ENCODE results near the gene NOL12. TPM values are rescaled to one million over a fixed set of nuclear protein-coding genes. Genes with fewer than 3 reads are reported as not detected.

Gene NOL12, protein sequence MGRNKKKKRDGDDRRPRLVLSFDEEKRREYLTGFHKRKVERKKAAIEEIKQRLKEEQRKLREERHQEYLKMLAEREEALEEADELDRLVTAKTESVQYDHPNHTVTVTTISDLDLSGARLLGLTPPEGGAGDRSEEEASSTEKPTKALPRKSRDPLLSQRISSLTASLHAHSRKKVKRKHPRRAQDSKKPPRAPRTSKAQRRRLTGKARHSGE
- polyA plus RNA-seq (2013, experiment 1 of 2): 26.8 TPM
- polyA plus RNA-seq (2013, experiment 2 of 2): 27.2 TPM

DNA sequence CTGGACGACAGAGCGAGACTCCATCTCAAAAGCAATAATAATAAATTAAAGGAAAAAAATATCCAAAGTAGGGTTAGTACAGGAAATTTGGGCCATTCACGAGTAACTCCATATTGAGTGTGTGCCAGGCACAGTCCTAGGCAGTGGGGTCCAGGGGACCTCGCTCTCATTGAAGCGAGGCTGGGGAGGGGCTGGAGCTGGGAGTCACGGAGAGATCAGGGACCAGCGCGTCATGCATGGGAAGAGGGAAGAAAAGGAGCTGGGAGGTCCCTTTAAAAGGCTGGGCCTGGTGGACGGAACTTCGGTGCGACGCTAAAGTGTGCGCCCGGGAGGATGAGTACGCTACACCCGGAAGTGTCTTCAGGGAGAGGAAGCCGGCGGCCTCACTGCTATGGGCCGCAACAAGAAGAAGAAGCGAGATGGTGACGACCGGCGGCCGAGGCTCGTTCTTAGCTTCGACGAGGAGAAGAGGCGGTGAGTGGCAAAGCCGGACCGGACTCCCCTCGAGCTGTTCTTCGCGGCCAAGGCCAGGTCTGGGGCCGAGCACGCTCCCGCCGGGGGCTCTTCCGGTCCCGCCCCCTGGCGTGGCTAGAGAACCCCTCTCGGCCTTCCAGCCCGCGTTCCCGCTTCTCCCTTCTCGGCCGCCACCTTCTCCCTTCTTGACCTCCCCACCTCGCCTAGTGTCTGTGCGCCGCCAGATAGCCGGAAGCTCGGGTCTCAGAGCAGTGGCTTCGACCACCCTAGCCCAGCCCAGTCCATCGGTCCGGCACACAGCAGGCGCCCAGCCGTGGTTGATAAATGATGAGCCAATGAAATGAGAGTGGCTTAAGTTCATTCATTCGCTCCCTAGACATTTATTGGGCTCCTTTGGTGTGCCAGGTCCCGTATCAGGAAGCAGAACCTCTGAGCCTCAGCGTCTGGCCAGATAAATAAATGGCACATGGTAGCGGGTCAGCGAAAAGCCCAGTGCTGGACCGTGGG, at the start of gene NOL12:
Gene NOL12, plus strand, starts transcription at position 342 of the 981 bp plus-strand sequence. Its CDS starts 50 bp downstream, at position 392.
- Histone ChIP-seq H3K9ac (ENCODE audit: low read depth, low read length) (peak within 1 kb of the TSS; percentile 92), H3K36me3 (ENCODE audit: insufficient read depth, low read length) (peaks cover 29% of the 10 kb centered on the region), H3K27me3 (ENCODE audit: insufficient read depth, low read length) (no peaks in the 10 kb centered on the region), H3K27ac (ENCODE audit: low read depth, low read length) (peak within 1 kb of the TSS; percentile 91), H3K4me1 (ENCODE audit: insufficient read depth, low read length) (no peaks in the 10 kb centered on the region), H3K9me3 (ENCODE audit: insufficient read depth, low read depth, low read length) (no peaks in the 10 kb centered on the region), H3K4me3 (ENCODE audit: low read length) (peak within 1 kb of the TSS; percentile 98)
- 2% methylated on average over 60 of the region's 62 CpGs for WGBS

DNA sequence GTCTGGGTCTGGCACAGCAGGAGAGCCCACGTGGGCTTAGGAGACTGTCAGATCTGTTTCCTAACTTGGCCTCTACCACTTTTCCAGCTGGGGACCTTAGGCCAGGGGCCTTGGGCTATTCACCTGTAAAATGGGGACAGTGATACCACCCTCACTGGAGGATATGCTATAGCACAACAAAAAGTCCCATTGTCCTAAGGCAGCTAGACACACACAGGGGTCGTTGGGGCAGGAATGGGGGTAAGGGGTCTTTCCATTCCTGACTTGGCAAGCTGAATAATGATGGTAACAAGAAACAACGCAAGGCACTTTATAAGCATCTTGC, 49.2 kb upstream of the NOL12 start:
- peaks cover 42% of the 10 kb centered on the region for H3K4me1 ChIP-seq (ENCODE audit: insufficient read depth, low read length)
- no peaks in the 10 kb centered on the region for H3K9me3 ChIP-seq (ENCODE audit: insufficient read depth, low read depth, low read length)
- no peak overlapping the region for H3K9ac ChIP-seq (ENCODE audit: low read depth, low read length)
- peaks cover 6% of the 10 kb centered on the region for H3K36me3 ChIP-seq (ENCODE audit: insufficient read depth, low read length)
- WGBS: 46% methylated on average over 2 of the region's 3 CpGs
- H3K27me3 ChIP-seq (ENCODE audit: insufficient read depth, low read length): no peaks in the 10 kb centered on the region
- no peak overlapping the region for H3K4me3 ChIP-seq (ENCODE audit: low read length)
- H3K27ac ChIP-seq (ENCODE audit: low read depth, low read length): no peak overlapping the region

DNA sequence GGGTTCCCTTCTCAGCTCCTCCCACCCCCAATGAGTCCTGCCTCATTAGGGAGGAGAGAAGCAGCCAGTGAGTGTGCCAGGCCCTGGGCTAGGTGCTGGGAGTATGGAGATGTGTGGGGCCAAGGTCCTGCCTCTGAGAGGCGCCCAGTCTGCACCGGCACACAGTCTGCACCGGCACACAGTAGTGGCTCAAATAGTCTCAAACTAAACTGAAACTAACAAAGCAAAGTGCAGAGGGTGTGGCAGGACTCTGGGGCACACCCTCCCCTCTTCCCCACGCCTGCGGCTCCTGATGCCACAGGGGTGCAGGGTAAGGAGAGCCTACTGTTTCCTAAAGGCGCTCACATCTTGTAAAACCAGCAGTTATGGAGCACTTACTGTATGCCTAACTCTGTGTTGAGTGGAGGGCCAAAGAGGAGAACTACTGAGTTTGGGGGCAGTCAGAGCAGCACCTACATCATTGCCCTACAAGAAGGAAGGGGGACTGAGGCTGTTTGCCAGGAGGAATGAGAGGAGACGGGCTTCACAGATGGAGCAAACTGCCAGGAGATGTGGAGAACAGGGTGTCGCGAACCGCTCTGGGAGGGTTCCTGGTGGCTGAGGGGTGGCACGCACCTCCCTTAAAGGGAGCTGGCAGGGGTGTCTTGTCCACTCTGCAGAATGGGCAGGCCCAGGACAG, 47.6 kb upstream of the NOL12 start:
- Histone ChIP-seq H3K4me3 (ENCODE audit: low read length) (peak overlapping the region; percentile 64), H3K9ac (ENCODE audit: low read depth, low read length) (no peak overlapping the region), H3K4me1 (ENCODE audit: insufficient read depth, low read length) (peaks cover 34% of the 10 kb centered on the region), H3K9me3 (ENCODE audit: insufficient read depth, low read depth, low read length) (no peaks in the 10 kb centered on the region), H3K27ac (ENCODE audit: low read depth, low read length) (peak overlapping the region; percentile 63; the same call in 1 of the 2 replicates), H3K36me3 (ENCODE audit: insufficient read depth, low read length) (peaks cover 18% of the 10 kb centered on the region), H3K27me3 (ENCODE audit: insufficient read depth, low read length) (no peaks in the 10 kb centered on the region)
- 80% methylated on average over 11 of the region's 11 CpGs for WGBS

DNA sequence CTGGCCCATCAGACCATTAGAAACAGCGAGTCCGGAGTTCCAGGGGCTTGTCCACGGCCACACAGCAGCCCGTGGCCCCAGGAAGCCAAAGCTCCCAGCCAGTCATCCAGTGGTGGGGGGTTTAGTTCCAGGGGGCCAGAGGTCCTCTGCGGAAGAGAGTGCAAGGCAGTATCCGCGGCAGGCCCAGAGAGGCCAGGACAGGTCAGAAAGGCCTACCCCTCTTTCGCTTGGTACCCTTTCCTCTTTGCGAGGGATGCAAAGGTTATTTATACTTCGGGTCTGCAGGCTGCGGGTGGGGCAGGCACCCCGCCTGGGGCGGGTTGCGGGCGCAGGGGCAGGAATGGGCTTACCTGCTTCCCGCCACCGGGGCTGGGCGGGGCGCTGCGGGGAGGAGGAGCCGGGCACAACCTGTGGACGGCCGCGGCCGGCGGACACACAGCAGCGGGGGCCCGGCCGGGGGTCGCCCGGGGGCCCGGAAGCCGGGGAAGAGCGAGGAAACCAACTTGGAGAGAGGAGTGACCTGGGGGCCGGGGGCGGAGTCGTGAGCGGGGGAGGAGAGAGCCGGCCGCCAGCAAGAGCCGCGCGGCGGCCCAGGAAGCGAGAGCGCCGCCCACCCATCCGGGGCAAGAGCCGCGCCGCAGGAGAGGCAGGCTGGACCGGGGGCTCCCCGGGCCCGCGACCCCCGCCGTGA, 46.9 kb upstream of the NOL12 start, which contains the start of gene SH3BP1:
Gene SH3BP1, plus strand, starts transcription at position 600 of the 691 bp plus-strand sequence. CDS start 119 bp downstream, outside the sequence.
- Histone ChIP-seq H3K4me1 (ENCODE audit: insufficient read depth, low read length) (peaks cover 28% of the 10 kb centered on the region), H3K36me3 (ENCODE audit: insufficient read depth, low read length) (peaks cover 22% of the 10 kb centered on the region), H3K9ac (ENCODE audit: low read depth, low read length) (peak within 1 kb of the TSS; percentile 42), H3K9me3 (ENCODE audit: insufficient read depth, low read depth, low read length) (no peaks in the 10 kb centered on the region), H3K4me3 (ENCODE audit: low read length) (peak within 1 kb of the TSS; percentile 64), H3K27me3 (ENCODE audit: insufficient read depth, low read length) (no peaks in the 10 kb centered on the region), H3K27ac (ENCODE audit: low read depth, low read length) (peak within 1 kb of the TSS; percentile 71; the same call in 1 of the 2 replicates)
- 5% methylated on average over 57 of the region's 57 CpGs for WGBS

DNA sequence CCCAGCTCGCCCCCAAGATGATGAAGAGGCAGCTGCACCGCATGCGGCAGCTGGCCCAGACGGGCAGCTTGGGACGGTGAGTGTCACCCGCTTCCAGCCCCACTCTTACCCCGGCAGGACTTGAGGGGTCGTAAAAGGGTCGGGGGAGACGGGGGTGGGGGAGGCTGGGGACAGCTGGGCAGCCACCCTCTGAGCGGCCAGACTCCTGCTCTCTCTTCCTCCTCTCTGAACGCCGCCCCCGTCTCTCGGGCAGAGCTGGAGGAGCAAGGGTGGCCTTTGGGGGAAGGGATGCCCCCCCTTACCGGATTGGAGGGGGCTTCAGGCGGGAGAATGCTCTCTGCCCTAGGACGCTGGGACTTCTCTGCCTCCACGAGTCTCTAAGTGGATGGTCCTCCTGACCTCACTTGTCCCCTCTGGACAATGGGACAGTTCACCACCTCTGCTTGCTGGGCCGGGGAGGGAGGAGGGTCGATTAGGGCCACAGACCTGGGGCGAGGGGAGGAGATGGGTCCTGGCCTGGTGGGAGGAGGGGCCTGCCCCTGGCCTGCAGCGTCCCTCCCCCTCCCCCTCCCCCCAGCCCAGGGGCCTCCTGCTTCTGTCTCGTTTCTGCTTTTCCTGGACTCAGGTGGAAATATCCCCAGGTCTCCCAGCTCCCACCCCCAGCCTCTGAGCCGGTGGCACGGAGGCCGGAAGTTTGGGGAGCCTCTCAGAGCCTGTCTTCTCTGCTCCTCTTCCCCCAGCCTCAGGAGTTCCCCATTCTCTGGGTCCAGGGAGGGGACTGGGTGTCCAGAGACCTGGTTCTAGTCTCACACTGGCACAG, 46.2 kb upstream of the NOL12 start:
- Histone ChIP-seq H3K9ac (ENCODE audit: low read depth, low read length) (peak overlapping the region; percentile 42), H3K4me3 (ENCODE audit: low read length) (peak overlapping the region; percentile 64), H3K4me1 (ENCODE audit: insufficient read depth, low read length) (peaks cover 23% of the 10 kb centered on the region), H3K27ac (ENCODE audit: low read depth, low read length) (peak overlapping the region; percentile 71; the same call in 1 of the 2 replicates), H3K27me3 (ENCODE audit: insufficient read depth, low read length) (no peaks in the 10 kb centered on the region), H3K9me3 (ENCODE audit: insufficient read depth, low read depth, low read length) (no peaks in the 10 kb centered on the region), H3K36me3 (ENCODE audit: insufficient read depth, low read length) (peaks cover 29% of the 10 kb centered on the region)
- 4% methylated on average over 19 of the region's 27 CpGs for WGBS

DNA sequence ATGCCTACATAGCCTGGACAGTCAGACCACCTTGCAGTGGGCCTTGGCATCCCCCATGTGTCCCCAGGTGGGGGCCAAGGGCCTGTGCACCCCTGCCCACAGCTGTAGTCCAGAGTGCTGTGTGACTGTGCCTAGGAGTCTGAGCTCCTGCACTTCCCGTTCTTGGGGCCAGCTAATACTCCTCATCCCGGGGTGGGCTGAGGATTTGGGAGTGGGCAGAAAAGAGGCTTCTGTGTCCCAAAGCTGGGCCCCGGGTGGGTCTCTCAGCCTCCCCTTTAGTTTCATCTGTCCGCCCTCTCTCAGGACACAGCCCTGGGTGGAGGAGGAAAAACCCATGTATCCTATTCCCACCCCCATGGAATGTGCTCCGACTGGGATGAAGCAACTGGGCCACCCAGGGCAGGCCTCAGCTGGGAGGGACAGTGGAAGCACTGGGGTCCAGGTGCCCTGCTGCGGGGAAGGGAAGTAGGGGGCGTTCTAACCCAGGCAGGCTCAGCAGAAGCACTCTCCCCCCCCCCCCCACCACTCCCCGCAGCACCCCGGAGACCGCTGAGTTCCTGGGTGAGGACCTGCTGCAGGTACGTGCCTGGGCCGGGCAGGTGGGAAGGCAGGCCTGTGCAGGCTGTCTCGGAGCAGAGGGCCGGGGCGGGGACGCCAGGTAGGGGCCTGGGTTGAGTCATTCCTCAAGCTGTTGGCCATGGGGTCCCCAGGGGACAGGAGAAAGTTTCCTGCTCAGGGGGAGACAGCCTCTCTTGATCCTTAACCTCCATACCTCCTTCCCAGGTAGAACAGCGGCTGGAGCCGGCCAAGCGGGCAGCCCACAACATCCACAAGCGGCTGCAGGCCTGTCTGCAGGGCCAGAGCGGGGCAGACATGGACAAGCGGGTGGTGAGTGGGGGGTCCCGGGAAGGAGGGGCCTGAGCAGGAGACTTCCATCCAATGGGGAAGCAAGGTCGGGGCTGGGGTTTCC, 45.3 kb upstream of the NOL12 start:
- peak overlapping the region; percentile 16; the same call in 1 of the 2 replicates for H3K9ac ChIP-seq (ENCODE audit: low read depth, low read length)
- peaks cover 37% of the 10 kb centered on the region for H3K36me3 ChIP-seq (ENCODE audit: insufficient read depth, low read length)
- peaks cover 23% of the 10 kb centered on the region for H3K4me1 ChIP-seq (ENCODE audit: insufficient read depth, low read length)
- peak overlapping the region; percentile 64 for H3K4me3 ChIP-seq (ENCODE audit: low read length)
- 76% methylated on average over 23 of the region's 24 CpGs for WGBS
- no peaks in the 10 kb centered on the region for H3K9me3 ChIP-seq (ENCODE audit: insufficient read depth, low read depth, low read length)
- no peak overlapping the region for H3K27ac ChIP-seq (ENCODE audit: low read depth, low read length)
- H3K27me3 ChIP-seq (ENCODE audit: insufficient read depth, low read length): no peaks in the 10 kb centered on the region

DNA sequence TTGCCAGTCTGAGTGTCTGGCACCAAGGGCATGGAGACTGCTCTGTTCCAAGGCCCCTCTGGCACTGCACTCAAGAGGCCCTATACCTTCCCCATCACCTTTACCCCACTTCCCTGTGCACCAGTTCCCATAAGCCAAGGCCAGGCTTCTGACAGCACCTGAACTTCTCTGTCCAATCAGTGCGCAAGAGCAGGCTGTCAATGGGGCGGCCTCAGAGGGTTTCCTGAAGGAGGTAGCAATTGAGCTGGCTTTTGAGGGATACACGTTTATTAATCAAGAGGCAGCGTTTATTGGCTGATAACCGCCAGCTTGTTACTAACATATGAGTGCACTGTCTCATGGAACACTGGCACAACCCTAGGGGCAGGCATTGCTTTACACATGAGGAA, 44.6 kb upstream of the NOL12 start:
- peaks cover 18% of the 10 kb centered on the region for H3K4me1 ChIP-seq (ENCODE audit: insufficient read depth, low read length)
- peaks cover 40% of the 10 kb centered on the region for H3K36me3 ChIP-seq (ENCODE audit: insufficient read depth, low read length)
- H3K27me3 ChIP-seq (ENCODE audit: insufficient read depth, low read length): no peaks in the 10 kb centered on the region
- no peak overlapping the region for H3K9ac ChIP-seq (ENCODE audit: low read depth, low read length)
- no peaks in the 10 kb centered on the region for H3K9me3 ChIP-seq (ENCODE audit: insufficient read depth, low read depth, low read length)
- no peak overlapping the region for H3K4me3 ChIP-seq (ENCODE audit: low read length)
- H3K27ac ChIP-seq (ENCODE audit: low read depth, low read length): no peak overlapping the region
- WGBS: 94% methylated on average over 5 of the region's 5 CpGs

DNA sequence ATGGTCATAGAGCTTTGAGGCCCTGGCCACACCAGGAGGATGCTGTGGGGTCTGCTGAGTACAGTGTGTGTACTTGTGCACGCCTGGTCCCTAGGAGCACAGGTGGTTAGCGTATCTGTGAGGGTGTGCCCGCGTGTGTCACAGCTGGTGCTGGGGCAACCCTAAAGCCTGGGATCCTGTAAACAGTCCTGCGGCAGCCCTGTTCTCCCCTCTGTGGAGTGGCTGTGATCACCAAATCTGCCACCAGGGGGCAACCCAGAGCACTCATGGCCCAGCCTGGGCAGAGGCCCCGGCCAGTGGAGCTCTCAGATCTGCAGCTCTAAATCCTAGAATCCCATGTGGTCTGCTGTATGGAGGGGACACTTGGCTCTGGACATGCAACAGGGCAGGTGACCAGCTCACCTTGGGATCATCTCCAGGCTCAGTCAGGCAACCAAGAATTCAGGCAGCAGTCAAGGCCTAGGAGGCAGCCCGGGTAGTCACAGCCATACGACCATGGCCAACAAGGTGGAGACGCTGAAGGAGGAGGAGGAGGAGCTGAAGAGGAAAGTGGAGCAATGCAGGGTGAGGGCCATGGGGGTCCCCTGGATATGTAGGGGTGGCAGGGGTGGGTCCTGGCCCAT, 42.8 kb upstream of the NOL12 start:
- peaks cover 54% of the 10 kb centered on the region for H3K36me3 ChIP-seq (ENCODE audit: insufficient read depth, low read length)
- H3K4me3 ChIP-seq (ENCODE audit: low read length): no peak overlapping the region
- no peaks in the 10 kb centered on the region for H3K27me3 ChIP-seq (ENCODE audit: insufficient read depth, low read length)
- no peak overlapping the region for H3K9ac ChIP-seq (ENCODE audit: low read depth, low read length)
- H3K4me1 ChIP-seq (ENCODE audit: insufficient read depth, low read length): peaks cover 14% of the 10 kb centered on the region
- H3K9me3 ChIP-seq (ENCODE audit: insufficient read depth, low read depth, low read length): no peaks in the 10 kb centered on the region
- WGBS: 65% methylated on average over 9 of the region's 9 CpGs
- no peak overlapping the region for H3K27ac ChIP-seq (ENCODE audit: low read depth, low read length)

DNA sequence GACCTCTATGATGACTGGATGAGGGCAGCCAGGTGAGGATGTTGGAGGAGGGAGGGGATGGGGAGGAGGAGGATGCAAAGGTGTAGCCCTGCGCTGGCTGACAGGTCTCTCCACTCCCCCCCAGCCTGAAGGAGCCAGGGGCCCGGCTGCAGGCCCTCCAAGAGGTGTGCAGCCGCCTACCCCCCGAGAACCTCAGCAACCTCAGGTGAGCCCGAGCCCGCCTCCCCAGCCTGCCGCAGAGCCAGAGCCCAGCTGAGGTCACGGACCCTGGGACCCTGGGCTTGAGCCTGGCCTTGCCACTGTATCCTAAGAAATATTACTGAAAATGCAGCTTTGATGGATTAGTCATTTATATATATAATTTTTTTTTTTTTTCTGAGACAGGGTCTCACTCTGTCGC, 38.8 kb upstream of the NOL12 start:
- Histone ChIP-seq H3K9ac (ENCODE audit: low read depth, low read length) (no peak overlapping the region), H3K27me3 (ENCODE audit: insufficient read depth, low read length) (no peaks in the 10 kb centered on the region), H3K36me3 (ENCODE audit: insufficient read depth, low read length) (peaks cover 80% of the 10 kb centered on the region), H3K4me3 (ENCODE audit: low read length) (no peak overlapping the region), H3K4me1 (ENCODE audit: insufficient read depth, low read length) (no peaks in the 10 kb centered on the region), H3K9me3 (ENCODE audit: insufficient read depth, low read depth, low read length) (no peaks in the 10 kb centered on the region), H3K27ac (ENCODE audit: low read depth, low read length) (no peak overlapping the region)
- WGBS: 92% methylated on average over 9 of the region's 9 CpGs
